Adipose tissue (tissue), 3 donors: ENCODE results near the gene DUSP8. TPM values are rescaled to one million over a fixed set of nuclear protein-coding genes. Genes with fewer than 3 reads are reported as not detected.
"Not testable (repeated sequence)": the region's sequence is repeated elsewhere in the genome, so short reads cannot be mapped to it uniquely, and the experiment has no call there.

ENCODE experiments used
- H3K27ac ChIP-seq: one replicate; pipeline ENCODE4 v1.5.1; 2013; ENCODE audit warnings: low read depth, low read length
- WGBS, 3 donors: extraction: QIAGEN DNeasy Blood & Tissue Kit; methylation state at CpG; one replicate each; pipeline ENCODE4 v1.1.7; 2013; 5-methylcytosine and 5-hydroxymethylcytosine counted together
- polyA plus RNA-seq, 3 donors: library from polyadenylated mRNA; stranded (reverse); fragments of 200-250 nt; gene quantifications; one replicate each; pipeline ENCODE4 v1.2.3, GENCODE V29; 2013
- donor health status: healthy with polysubstance abuse.
- donor health status: Bipolar disorder and iron deficiency.
- donor health status: healthy.

Gene DUSP8
- polyA plus RNA-seq: 1 to 10 TPM; 4.2 to 7.5 (median 4.3) TPM

- whole genome bisulfite sequencing, 3 donors: 1 to 2% (median 1%) methylated on average over 84 to 123 of the region's 124 CpGs
Measured at GRCh38 chr11:1572197-1573076, at the start of gene DUSP8. Gene DUSP8 (minus strand): TSS chr11:1572271. CDS start chr11:1565826, 6,445 bp downstream.

GRCh38 chr11:1619449-1619848, 47.4 kb upstream of the DUSP8 start:
- no peak overlapping the region for H3K27ac ChIP-seq
- WGBS, 3 donors: 29 to 64% (median 43%) methylated on average over 10 of the region's 10 CpGs

More at GRCh38 chr11:1572197-1573076, at the start of gene DUSP8:
- no peak within 1 kb of the TSS for H3K27ac ChIP-seq

GRCh38 chr11:1618231-1618630, 46.2 kb upstream of the DUSP8 start:
- no peak overlapping the region for H3K27ac ChIP-seq
- 82 to 87% (median 87%) methylated on average over 10 of the region's 10 CpGs for WGBS, 3 donors

- 58 to 68% (median 62%) methylated on average over 4 of the region's 4 CpGs for WGBS, 3 donors
- H3K27ac ChIP-seq: no peak within 1 kb of the TSS
Measured at GRCh38 chr11:1608363-1608762, 36.3 kb upstream of the DUSP8 start, which contains the start of gene KRTAP5-3. Gene KRTAP5-3 (minus strand): TSS chr11:1608463. CDS start chr11:1608385, 78 bp downstream.

DNA sequence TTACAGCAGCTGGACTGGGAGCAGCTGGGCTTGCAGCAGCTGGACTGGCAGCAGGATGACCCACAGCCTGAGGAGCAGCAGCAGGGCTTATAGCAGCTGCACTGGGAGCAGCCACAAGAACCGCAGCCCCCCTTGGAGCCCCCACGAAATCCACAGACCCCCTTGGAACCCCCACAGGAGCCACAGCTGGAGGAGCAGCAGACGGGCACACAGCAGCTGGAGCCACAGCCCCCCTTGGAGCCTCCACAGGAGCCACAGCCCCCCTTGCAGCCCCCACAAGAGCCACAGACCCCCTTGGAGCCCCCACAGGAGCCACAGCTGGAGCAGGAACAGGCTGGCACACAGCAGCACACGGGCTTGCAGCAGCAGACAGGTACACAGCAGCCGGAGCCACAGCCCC, 35.8 kb upstream of the DUSP8 start:
- WGBS, 3 donors: 46 to 58% (median 50%) methylated on average over 5 of the region's 5 CpGs
- not testable (repeated sequence) for H3K27ac ChIP-seq

GRCh38 chr11:1607156-1607845, 35.2 kb upstream of the DUSP8 start:
- WGBS, 3 donors: 39 to 44% (median 44%) methylated on average over 18 of the region's 18 CpGs

GRCh38 chr11:1605923-1606322, 33.9 kb upstream of the DUSP8 start:
- not testable (repeated sequence) for H3K27ac ChIP-seq
- 81 to 93% (median 82%) methylated on average over 13 of the region's 13 CpGs for WGBS, 3 donors

More at GRCh38 chr11:1607156-1607845, 35.2 kb upstream of the DUSP8 start:
- not testable (repeated sequence) for H3K27ac ChIP-seq

GRCh38 chr11:1604711-1605110, 32.6 kb upstream of the DUSP8 start:
- WGBS, 3 donors: 78 to 86% (median 85%) methylated on average over 4 to 7 of the region's 7 CpGs

DNA sequence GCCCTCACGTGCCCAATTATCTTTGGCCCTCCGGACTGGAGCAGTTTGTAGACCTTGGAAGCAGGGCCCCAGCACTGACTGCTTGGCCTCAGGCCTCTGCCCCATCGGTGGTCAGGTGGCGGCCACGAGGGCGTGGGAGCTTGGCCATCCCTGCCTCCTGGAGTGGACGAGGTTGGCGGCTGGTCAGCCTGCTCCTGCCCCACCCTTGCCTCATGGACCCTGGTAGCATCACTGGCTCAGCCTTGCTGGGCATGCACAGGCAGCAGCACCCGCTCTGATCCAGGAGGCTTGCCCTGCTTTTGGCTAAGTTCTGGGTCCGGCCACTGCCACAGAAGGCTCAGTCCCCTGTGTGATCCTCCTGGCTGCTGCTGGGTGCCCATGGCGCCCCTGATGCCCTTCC, 32.1 kb upstream of the DUSP8 start:
- 90 to 93% (median 91%) methylated on average over 11 of the region's 11 CpGs for WGBS, 3 donors
- no peak overlapping the region for H3K27ac ChIP-seq

More at GRCh38 chr11:1604711-1605110, 32.6 kb upstream of the DUSP8 start:
- no peak overlapping the region for H3K27ac ChIP-seq

- WGBS, 3 donors: 69 to 93% (median 88%) methylated on average over 1 of the region's 1 CpG
- H3K27ac ChIP-seq: no peak overlapping the region
Measured at GRCh38 chr11:1603629-1604028, 31.6 kb upstream of the DUSP8 start.

- H3K27ac ChIP-seq: not testable (repeated sequence)
- 60 to 75% (median 62%) methylated on average over 3 of the region's 3 CpGs for WGBS, 3 donors
Measured at GRCh38 chr11:1601663-1602062, 29.6 kb upstream of the DUSP8 start.

DNA sequence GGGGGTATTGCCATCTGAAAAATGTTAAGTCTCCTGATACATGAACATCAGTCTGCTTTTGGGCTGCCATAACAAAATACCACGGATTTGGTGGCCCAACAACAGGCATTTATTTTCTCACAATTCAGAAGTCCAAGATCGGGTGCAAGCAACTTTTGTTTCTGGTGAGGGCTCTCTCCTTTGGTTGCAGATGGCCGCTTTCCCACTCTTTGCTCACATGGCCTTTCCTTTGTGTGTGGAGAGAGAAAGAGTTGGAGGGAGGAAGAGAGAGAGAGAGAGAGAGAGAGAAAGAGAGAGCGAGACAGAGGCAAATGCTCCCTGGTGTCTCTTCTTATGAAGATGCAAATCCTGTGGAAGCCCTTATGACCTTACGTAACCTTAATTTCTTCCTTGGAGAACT, 28.6 kb upstream of the DUSP8 start:
- no peak overlapping the region for H3K27ac ChIP-seq
- WGBS, 3 donors: 53 to 76% (median 74%) methylated on average over 5 of the region's 5 CpGs

DNA sequence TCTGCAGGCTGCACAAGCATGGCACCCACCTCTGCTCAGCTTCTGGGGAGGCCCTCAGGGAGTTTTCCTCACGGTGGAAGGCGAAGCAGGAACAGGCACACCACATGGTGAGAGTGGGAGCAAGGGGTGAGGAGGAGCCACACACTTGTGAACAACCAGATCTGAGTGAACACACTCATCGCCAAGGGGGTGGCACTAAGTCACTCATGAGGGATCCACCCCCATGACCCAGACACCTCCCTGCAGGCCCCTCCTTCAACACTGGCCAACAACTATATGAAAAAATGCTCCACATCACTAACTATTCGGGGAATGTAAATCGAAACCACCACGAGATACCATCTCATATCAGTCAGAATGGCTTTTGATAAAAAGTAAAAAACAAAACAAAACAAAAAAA, 26.7 kb upstream of the DUSP8 start:
- no peak overlapping the region for H3K27ac ChIP-seq
- WGBS, 3 donors: 66 to 74% (median 71%) methylated on average over 6 of the region's 6 CpGs

DNA sequence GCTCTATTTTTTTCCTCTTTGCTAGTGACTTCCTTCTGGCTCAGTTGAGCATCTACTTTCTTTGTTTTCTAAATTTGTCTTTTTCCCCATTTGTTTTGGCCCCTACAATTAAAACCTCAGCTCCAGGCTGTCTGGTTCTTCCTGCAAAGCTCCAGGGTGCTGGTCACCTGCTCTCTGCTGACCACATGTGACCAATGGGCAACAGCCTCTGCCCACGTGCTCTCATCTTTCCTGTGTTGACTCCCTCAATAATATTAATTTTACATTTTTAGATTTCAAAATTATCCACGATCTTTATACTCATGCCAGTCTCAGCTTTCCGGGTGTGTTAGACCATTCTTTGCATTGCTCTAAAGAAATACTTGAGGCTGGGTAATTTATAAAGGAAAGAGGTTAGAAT, 26.3 kb upstream of the DUSP8 start:
- 79 to 93% (median 80%) methylated on average over 3 of the region's 3 CpGs for WGBS, 3 donors
- H3K27ac ChIP-seq: not testable (repeated sequence)

GRCh38 chr11:1597994-1598380, 25.9 kb upstream of the DUSP8 start, which contains the start of gene KRTAP5-2:
Gene KRTAP5-2 (minus strand): TSS chr11:1598294. CDS start chr11:1598250, 44 bp downstream.
- WGBS, 3 donors: 42 to 81% (median 68%) methylated on average over 4 of the region's 4 CpGs
- no peak within 1 kb of the TSS for H3K27ac ChIP-seq

- 80 to 91% (median 84%) methylated on average over 10 of the region's 10 CpGs for WGBS, 3 donors
Measured at GRCh38 chr11:1597331-1597993, 25.4 kb upstream of the DUSP8 start.

DNA sequence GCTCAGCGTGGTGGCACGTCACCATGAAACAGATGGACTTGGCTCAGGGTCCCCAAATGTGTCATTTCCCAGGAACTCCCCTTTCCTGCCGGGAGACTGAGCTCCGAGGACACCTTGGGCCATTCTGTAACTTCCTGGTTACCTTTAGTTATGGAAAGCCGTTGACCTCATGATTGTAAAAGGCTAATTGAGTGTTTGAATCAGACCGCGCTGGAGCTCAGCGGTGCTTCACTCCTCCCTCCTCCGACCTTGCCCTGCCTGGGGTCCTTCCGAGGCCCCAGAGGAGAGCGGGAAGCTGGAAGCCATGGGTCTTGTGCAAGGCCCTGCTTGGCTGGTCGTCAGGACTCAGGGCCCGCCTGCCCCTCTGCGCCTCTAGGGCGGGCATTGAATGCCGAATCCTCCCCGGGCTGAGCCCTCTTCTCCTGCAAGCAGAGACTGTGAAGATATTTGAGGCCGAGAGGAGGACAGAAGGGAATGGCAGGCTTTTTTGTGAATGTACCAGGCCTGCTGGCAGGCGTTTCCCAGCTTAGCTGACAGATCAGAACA, 24.6 kb upstream of the DUSP8 start:
- WGBS, 3 donors: 60 to 74% (median 63%) methylated on average over 19 of the region's 19 CpGs
- H3K27ac ChIP-seq: not testable (repeated sequence)

More at GRCh38 chr11:1597331-1597993, 25.4 kb upstream of the DUSP8 start:
- no peak overlapping the region for H3K27ac ChIP-seq

GRCh38 chr11:1595994-1596575, 24.0 kb upstream of the DUSP8 start:
- WGBS, 3 donors: 45 to 64% (median 47%) methylated on average over 11 of the region's 11 CpGs
- H3K27ac ChIP-seq: not testable (repeated sequence)
